NT2/D1 (cell line): Measurements from ENCODE around the gene AKIRIN1.

Source experiments
- SUZ12 ChIP-seq: IDR thresholded peaks from 2 replicates; pipeline ENCODE4 v1.6.1; 2011; ENCODE audit not compliant: insufficient read length, insufficient read depth; ENCODE audit errors: extremely low read depth
- YY1 ChIP-seq: IDR thresholded peaks from 2 replicates; pipeline ENCODE4 v1.6.1; 2011; ENCODE audit not compliant: insufficient read length, insufficient read depth

GRCh38 chr1:38962560-38962959 is 28.5 kb upstream of the AKIRIN1 start:
- TF ChIP-seq SUZ12 (no peak), YY1 (no peak)
